Superior temporal gyrus (tissue), 1 donor: Measurements from ENCODE around the gene RTF2.
"Not testable (repeated sequence)": the region's sequence is repeated elsewhere in the genome, so short reads cannot be mapped to it uniquely, and the experiment has no call there.

Experiments
- DNase-seq: peaks from one replicate; pipeline ENCODE4 v3.0.0-alpha.2; 2016; ENCODE audit errors: extremely low spot score

Gene RTF2

GRCh38 chr20:56488566-56488965, 20.1 kb downstream of the RTF2 start:
- no peak for DNase-seq

GRCh38 chr20:56501116-56501515, 32.7 kb downstream of the RTF2 start:
- no peak for DNase-seq

GRCh38 chr20:56503916-56504315, 35.5 kb downstream of the RTF2 start:
- DNase-seq: no peak

GRCh38 chr20:56504373-56505005, 36.1 kb downstream of the RTF2 start:
- no peak for DNase-seq

GRCh38 chr20:56506103-56506502, 37.7 kb downstream of the RTF2 start:
- no peak for DNase-seq

GRCh38 chr20:56511926-56512325, 43.5 kb downstream of the RTF2 start:
- no peak for DNase-seq

- no peak for DNase-seq
These were observed 45.0 kb downstream of the RTF2 start for GRCh38 chr20:56513161-56514150.

- DNase-seq: peak; percentile 72
These were observed 48.2 kb downstream of the RTF2 start for GRCh38 chr20:56516631-56517030.

- no peak for DNase-seq
These were observed 48.8 kb downstream of the RTF2 start for GRCh38 chr20:56517211-56517610.

GRCh38 chr20:56517641-56518040, 49.2 kb downstream of the RTF2 start:
- no peak for DNase-seq

GRCh38 chr20:56518126-56518525, 49.7 kb downstream of the RTF2 start:
- no peak for DNase-seq

- no peak for DNase-seq
These were observed 50.4 kb downstream of the RTF2 start for GRCh38 chr20:56518721-56519398.

GRCh38 chr20:56519551-56519950, 51.1 kb downstream of the RTF2 start:
- no peak for DNase-seq

GRCh38 chr20:56520180-56520579, 51.8 kb downstream of the RTF2 start:
- no peak for DNase-seq

GRCh38 chr20:56520746-56521354, 52.4 kb downstream of the RTF2 start:
- not testable (repeated sequence) for DNase-seq

GRCh38 chr20:56522311-56522710, 53.9 kb downstream of the RTF2 start:
- no peak for DNase-seq

GRCh38 chr20:56524444-56524843, 56.0 kb downstream of the RTF2 start, which contains the start of gene FAM209A:
Gene FAM209A, plus strand, starts transcription at chr20:56524744. Its CDS starts 65 bp downstream, at chr20:56524809.
- DNase-seq: not testable (repeated sequence)

- no peak for DNase-seq
These were observed 59.1 kb downstream of the RTF2 start for GRCh38 chr20:56527521-56527920.

- not testable (repeated sequence) for DNase-seq
These were observed 64.5 kb downstream of the RTF2 start, which contains the start of gene FAM209B for GRCh38 chr20:56532946-56533345. Gene FAM209B, plus strand, starts transcription at chr20:56533246. Its CDS starts 96 bp downstream, at chr20:56533342.

GRCh38 chr20:56537997-56538396, 69.6 kb downstream of the RTF2 start:
- DNase-seq: no peak

GRCh38 chr20:56540415-56540814, 72.0 kb downstream of the RTF2 start:
- no peak for DNase-seq
